Keratinocyte (primary cell): ENCODE measurements around the gene STK35. TPM values are rescaled to one million over a fixed set of nuclear protein-coding genes. Genes with fewer than 3 reads are reported as not detected.

Experiments used
- DNase-seq: peaks from one replicate; pipeline ENCODE4 v3.0.0-alpha.2; 2011; ENCODE audit warnings: low read depth, missing footprints, low spot score
- FAIRE-seq: peaks from 2 replicates; lab custom pipeline; 2011; peaks lifted over from hg19 to GRCh38; lab: Jason Lieb, UNC
- H2AFZ ChIP-seq: 2 replicates; pipeline ENCODE4 v1.6.0; 2012; ENCODE audit warnings: low read length, control low read depth, inconsistent platforms; ENCODE audit not compliant: control insufficient read depth
- H3K27ac ChIP-seq: 2 replicates; pipeline ENCODE4 v1.5.1; 2011; ENCODE audit warnings: low read length; ENCODE audit not compliant: control insufficient read depth, insufficient read depth
- H3K27me3 ChIP-seq: 3 replicates; pipeline ENCODE4 v1.6.0; 2011; ENCODE audit warnings: low read length; ENCODE audit not compliant: control insufficient read depth, insufficient read depth; ENCODE audit errors: extremely low read depth
- H3K36me3 ChIP-seq, 2 experiments: 2 replicates in 1 of 2; 3 replicates in 1 of 2; pipeline ENCODE4 v1.5.1; 2011; ENCODE audit warnings: low read length in 2 of 2, mild to moderate bottlenecking in 1 of 2; ENCODE audit not compliant: control insufficient read depth in 2 of 2, insufficient read depth in 2 of 2; ENCODE audit errors: extremely low read depth in 1 of 2
- H3K4me1 ChIP-seq: 3 replicates; pipeline ENCODE4 v1.5.1; 2011; ENCODE audit warnings: low read length; ENCODE audit not compliant: control insufficient read depth, insufficient read depth; ENCODE audit errors: extremely low read depth
- H3K4me2 ChIP-seq: 3 replicates; pipeline ENCODE4 v1.6.0; 2011; ENCODE audit warnings: low read depth, low read length; ENCODE audit not compliant: control insufficient read depth, insufficient read depth; ENCODE audit errors: extremely low read depth
- H3K4me3 ChIP-seq, 3 experiments: fragments of 200-600 bp in 1 of 3; sonication (generic) in 1 of 3; 2 replicates in 2 of 3; 3 replicates in 1 of 3; pipeline ENCODE4 v1.5.1; 2011 to 2016; ENCODE audit warnings: low read length in 3 of 3, mild to moderate bottlenecking in 3 of 3, control low read depth in 2 of 3, inconsistent platforms in 1 of 3, low read depth in 1 of 3, mixed read lengths in 1 of 3, mixed run types in 1 of 3, moderate library complexity in 1 of 3; ENCODE audit not compliant: control insufficient read depth in 2 of 3, insufficient read depth in 2 of 3; ENCODE audit errors: extremely low read depth in 1 of 3
- H3K79me2 ChIP-seq: 2 replicates; pipeline ENCODE4 v1.6.0; 2012; ENCODE audit warnings: low read length; ENCODE audit not compliant: control insufficient read depth, insufficient read depth
- H3K9ac ChIP-seq: 3 replicates; pipeline ENCODE4 v1.6.0; 2011; ENCODE audit warnings: low read length; ENCODE audit not compliant: control insufficient read depth, insufficient read depth; ENCODE audit errors: extremely low read depth
- H3K9me1 ChIP-seq: 3 replicates; pipeline ENCODE4 v1.6.0; 2011; ENCODE audit warnings: low read length; ENCODE audit not compliant: control insufficient read depth, insufficient read depth; ENCODE audit errors: extremely low read depth
- H3K9me3 ChIP-seq: 2 replicates; pipeline ENCODE4 v1.5.1; 2012; ENCODE audit warnings: low read depth, low read length; ENCODE audit not compliant: control insufficient read depth
- H4K20me1 ChIP-seq: 3 replicates; pipeline ENCODE4 v1.6.0; 2011; ENCODE audit warnings: low read length; ENCODE audit not compliant: control insufficient read depth, insufficient read depth; ENCODE audit errors: extremely low read depth
- CTCF ChIP-seq, 3 experiments: IDR thresholded peaks in 1 of 3; conservative IDR thresholded peaks in 1 of 3; optimal IDR thresholded peaks in 1 of 3; 2 replicates in 2 of 3; 3 replicates in 1 of 3; pipeline versions ENCODE3 to v1.5.1; 2011; ENCODE audit warnings: low read length in 3 of 3, mild to moderate bottlenecking in 3 of 3, moderate library complexity in 2 of 3, control low read depth in 1 of 3, inconsistent platforms in 1 of 3; ENCODE audit not compliant: insufficient read depth in 2 of 3; ENCODE audit errors: extremely low read depth in 1 of 3
- EZH2 ChIP-seq: IDR thresholded peaks from one replicate; pipeline ENCODE4 v1.6.1; 2012; ENCODE audit warnings: inconsistent platforms, mild to moderate bottlenecking, low read length, moderate library complexity
- dilution Hi-C: fragments of 300-500 bp; cut with MboI; formaldehyde crosslinking; loops from one replicate; pipeline ENCODE4 v1.7.0; 2020; ENCODE audit warnings: low sequenced_read_pairs; ENCODE audit not compliant: extremely low pct_ligation_motif_present
- polyA plus RNA-seq, 5 experiments: library from polyadenylated mRNA; depleted of rRNA in 3 of 5; stranded (reverse) in 3 of 5; stranded (forward) in 1 of 5; unstranded in 1 of 5; fragments of >200 nt; gene quantifications; 1 replicate in 1 of 5; 2 replicates in 3 of 5; 3 replicates in 1 of 5; pipeline versions ENCODE4 v1.2.1 to v1.2.3, GENCODE V29; 2011 to 2012; ENCODE audit warnings: missing spikeins in 2 of 5, low read depth in 1 of 5, low replicate concordance in 1 of 5

STK35 gene
- polyA plus RNA-seq, 1 donor (not counting 4 experiments of a cell fraction or from before 2014, with no cell fraction given): 6.5 TPM

DNA sequence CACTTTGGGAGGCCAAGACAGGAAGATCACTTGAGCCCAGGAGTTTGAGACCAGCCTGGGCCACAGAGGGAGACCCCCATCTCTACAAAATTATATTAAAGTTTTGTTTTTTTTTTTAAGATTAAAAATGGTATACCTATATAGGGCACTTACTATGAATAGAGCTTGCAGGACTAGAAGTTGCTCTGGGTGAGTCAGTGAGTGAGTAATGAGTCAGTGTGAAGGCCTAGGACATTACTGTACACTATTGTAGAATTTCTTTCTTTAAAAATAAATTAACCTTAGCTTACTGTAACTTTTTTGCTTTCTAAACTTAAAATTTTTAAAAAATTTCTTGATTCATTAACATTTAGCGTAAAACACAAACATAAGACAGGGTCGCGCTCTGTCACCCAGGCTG, 29.7 kb downstream of the STK35 start:
- no peaks in the 10 kb centered on the region for H3K9me3 ChIP-seq
- H3K9ac ChIP-seq: no peak overlapping the region
- H4K20me1 ChIP-seq: peaks cover 18% of the 10 kb centered on the region
- H3K4me2 ChIP-seq: peak overlapping the region; percentile 50
- dilution Hi-C loops: no loop called here
- peaks cover 79% of the 10 kb centered on the region for H3K79me2 ChIP-seq
- DNase-seq (no peak), FAIRE-seq (peak; percentile 44)
- peak overlapping the region; percentile 26 for H3K27ac ChIP-seq
- peaks cover 12% of the 10 kb centered on the region for H3K9me1 ChIP-seq
- TF ChIP-seq EZH2: no peak
- no peak for TF ChIP-seq CTCF (optimal IDR thresholded peaks at IDR 0.05 in 1 of 3, IDR thresholded peaks at IDR 0.05 in 1 of 3, conservative IDR thresholded peaks at IDR 0.05 in 1 of 3; ENCODE audit: extremely low read depth in 1 of 3, insufficient read depth in 2 of 3, low read length in 3 of 3)
- no peak overlapping the region for H3K4me3 ChIP-seq
- no peaks in the 10 kb centered on the region for H3K27me3 ChIP-seq
- peaks cover 30% of the 10 kb centered on the region for H3K4me1 ChIP-seq
- H2AFZ ChIP-seq: no peak overlapping the region
- peaks cover 0 to 5% of the 10 kb centered on the region in 2 experiments for H3K36me3 ChIP-seq

DNA sequence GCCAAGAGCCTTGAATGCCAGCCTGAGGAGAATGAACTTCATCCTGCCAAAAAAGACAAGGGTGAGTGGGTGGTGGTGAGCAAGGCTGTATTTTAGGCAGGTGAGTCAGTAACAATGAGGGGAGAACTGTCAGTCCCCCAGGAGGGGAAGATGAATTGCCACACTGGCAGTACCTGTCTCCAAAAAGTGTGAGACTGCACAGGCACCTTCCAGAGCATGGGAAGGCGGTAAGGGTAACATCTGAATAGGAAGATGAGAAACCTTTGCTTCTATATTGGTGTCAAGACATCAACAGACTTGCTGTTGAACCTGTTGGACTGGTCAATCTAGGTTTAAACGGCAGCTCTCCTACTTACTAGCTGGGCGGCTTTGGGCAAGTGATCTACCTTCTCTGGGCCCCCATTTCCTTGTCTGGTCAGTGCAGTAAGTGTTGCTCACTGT, 30.9 kb downstream of the STK35 start:
- no peak for DNase-seq
- TF ChIP-seq EZH2 (no peak), CTCF (optimal IDR thresholded peaks at IDR 0.05 in 1 of 3, IDR thresholded peaks at IDR 0.05 in 1 of 3, conservative IDR thresholded peaks at IDR 0.05 in 1 of 3; ENCODE audit: extremely low read depth in 1 of 3, insufficient read depth in 2 of 3, low read length in 3 of 3) (no peak)
- FAIRE-seq: peak; percentile 79
- H3K9me1 ChIP-seq: peaks cover 12% of the 10 kb centered on the region
- H3K4me2 ChIP-seq: peak overlapping the region; percentile 24
- H3K4me3 ChIP-seq: no peak overlapping the region
- peak overlapping the region; percentile 30 for H3K27ac ChIP-seq
- H3K79me2 ChIP-seq: peaks cover 81% of the 10 kb centered on the region
- peaks cover 30% of the 10 kb centered on the region for H3K4me1 ChIP-seq
- no peak overlapping the region for H2AFZ ChIP-seq
- no peaks in the 10 kb centered on the region for H3K27me3 ChIP-seq
- peaks cover 0 to 10% of the 10 kb centered on the region in 2 experiments for H3K36me3 ChIP-seq
- no peaks in the 10 kb centered on the region for H3K9me3 ChIP-seq
- H3K9ac ChIP-seq: no peak overlapping the region
- H4K20me1 ChIP-seq: peaks cover 19% of the 10 kb centered on the region
- dilution Hi-C loops: no loop called here
